A673 (cell line): ENCODE results near the gene OR2F1.

Source experiments
- EZH2 ChIP-seq: fragments of 200-600 bp; sonication (generic); IDR thresholded peaks from 2 replicates; pipeline ENCODE4 v1.6.1; 2017; ENCODE audit warnings: borderline replicate concordance, low read depth, mild to moderate bottlenecking, mixed read lengths, antibody characterized with exemption, low read length; ENCODE audit not compliant: poor library complexity, severe bottlenecking
- TF ChIP-seq, protein P1 (sequence below): fragments of 300-800, 200-600 bp; sonication (generic); conservative IDR thresholded peaks from 2 replicates; pipeline ENCODE4 v1.5.1; 2017; ENCODE audit warnings: low read depth, mild to moderate bottlenecking, antibody characterized with exemption, low read length, moderate library complexity, mixed read lengths

DNA sequence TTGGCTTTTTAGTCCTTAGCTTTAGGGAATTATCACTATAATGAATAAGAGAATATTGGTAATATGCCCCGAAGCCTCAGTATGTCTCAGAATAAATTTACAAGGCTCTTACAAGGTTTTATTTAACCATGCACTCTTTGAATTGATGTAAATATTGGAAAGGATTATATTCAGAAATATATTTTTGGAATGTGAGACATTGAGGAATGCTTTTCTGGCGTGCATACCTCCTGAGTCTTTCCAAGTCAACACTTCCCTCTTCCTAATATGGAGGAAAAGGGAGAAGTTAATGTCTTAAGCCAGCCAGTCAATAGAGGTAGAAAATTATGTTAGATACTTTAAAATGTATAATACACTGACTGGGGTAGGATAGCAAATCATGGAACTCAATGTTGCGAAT, 1.2 kb upstream of the OR2F1 start:
- TF ChIP-seq, protein P1, sequence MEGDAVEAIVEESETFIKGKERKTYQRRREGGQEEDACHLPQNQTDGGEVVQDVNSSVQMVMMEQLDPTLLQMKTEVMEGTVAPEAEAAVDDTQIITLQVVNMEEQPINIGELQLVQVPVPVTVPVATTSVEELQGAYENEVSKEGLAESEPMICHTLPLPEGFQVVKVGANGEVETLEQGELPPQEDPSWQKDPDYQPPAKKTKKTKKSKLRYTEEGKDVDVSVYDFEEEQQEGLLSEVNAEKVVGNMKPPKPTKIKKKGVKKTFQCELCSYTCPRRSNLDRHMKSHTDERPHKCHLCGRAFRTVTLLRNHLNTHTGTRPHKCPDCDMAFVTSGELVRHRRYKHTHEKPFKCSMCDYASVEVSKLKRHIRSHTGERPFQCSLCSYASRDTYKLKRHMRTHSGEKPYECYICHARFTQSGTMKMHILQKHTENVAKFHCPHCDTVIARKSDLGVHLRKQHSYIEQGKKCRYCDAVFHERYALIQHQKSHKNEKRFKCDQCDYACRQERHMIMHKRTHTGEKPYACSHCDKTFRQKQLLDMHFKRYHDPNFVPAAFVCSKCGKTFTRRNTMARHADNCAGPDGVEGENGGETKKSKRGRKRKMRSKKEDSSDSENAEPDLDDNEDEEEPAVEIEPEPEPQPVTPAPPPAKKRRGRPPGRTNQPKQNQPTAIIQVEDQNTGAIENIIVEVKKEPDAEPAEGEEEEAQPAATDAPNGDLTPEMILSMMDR: no peak
- TF ChIP-seq EZH2: no peak
